ENCODE results near the gene ONECUT3. TPM values are rescaled to one million over a fixed set of nuclear protein-coding genes. Genes with fewer than 3 reads are reported as not detected.

Gene ONECUT3
- total and polyA plus RNA-seq, 9 of the 15 experiments (the other 6 are each of a cell fraction or from before 2014, with no cell fraction given) = not detected

MicroRNAs encoded within 50 kb of the gene (microRNA counts, 767-probe panel; counts per million panel counts)
- not detected for microRNA hsa-miR-1909-3p

Small RNA genes lying within 50 kb of the gene (microRNA-seq; reads per million reads assigned to microRNA genes)
- gene MIR1909 (ENCODE audit: borderline microRNAs expressed) = 0.36 reads per million

Small RNA genes lying within 50 kb of the gene (small RNA-seq; reads per million reads assigned to genes)
- gene RF00017 = not detected

Other genes starting within 250 kb of the ONECUT3 start
Only the 7 nearest of the 13 such genes appear.
- gene UQCR11, start 148.0 kb upstream of the ONECUT3 start, total RNA-seq (2014; rRNA removed) = 203 and 259 TPM in 2 replicates
- 62.7 and 65.9 TPM in 2 replicates for gene UQCR11, start 148.0 kb upstream of the ONECUT3 start, total RNA-seq (2014; rRNA removed; fragmentation: Illumina TruSeq; extraction: Trizol)
- 94.2 and 104 TPM in 2 replicates for gene UQCR11, start 148.0 kb upstream of the ONECUT3 start, total RNA-seq (2015; rRNA removed; fragmentation: Illumina TruSeq; extraction: Trizol)
- gene UQCR11, start 148.0 kb upstream of the ONECUT3 start, total RNA-seq (2021) = 355 and 411 TPM in 2 replicates
- gene UQCR11, start 148.0 kb upstream of the ONECUT3 start, polyA plus RNA-seq (2011; rRNA removed) = 390 and 494 TPM in 2 replicates
- 57.6 and 122 TPM in 2 replicates for gene UQCR11, start 148.0 kb upstream of the ONECUT3 start, polyA plus RNA-seq (2014; fragmentation: Illumina TruSeq; extraction: Trizol)
- gene UQCR11, start 148.0 kb upstream of the ONECUT3 start, polyA plus RNA-seq (2014; fragmentation: Nextera tagmentation; extraction: Ambion mirVana) = 100 to 1,000 TPM; 225 to 394 TPM
- gene UQCR11, start 148.0 kb upstream of the ONECUT3 start, polyA plus RNA-seq (2014; rRNA removed) = 329 and 366 TPM in 2 replicates
- 201 and 273 TPM in 2 replicates for gene TCF3, start 100.9 kb upstream of the ONECUT3 start, total RNA-seq (2014; rRNA removed)
- gene TCF3, start 100.9 kb upstream of the ONECUT3 start, total RNA-seq (2014; rRNA removed; fragmentation: Illumina TruSeq; extraction: Trizol) = 34.6 and 36.1 TPM in 2 replicates
- gene TCF3, start 100.9 kb upstream of the ONECUT3 start, total RNA-seq (2015; rRNA removed; fragmentation: Illumina TruSeq; extraction: Trizol) = 84.0 and 96.5 TPM in 2 replicates
- 229 and 259 TPM in 2 replicates for gene TCF3, start 100.9 kb upstream of the ONECUT3 start, total RNA-seq (2021)
- gene TCF3, start 100.9 kb upstream of the ONECUT3 start, polyA plus RNA-seq (2011; rRNA removed) = 61.7 and 62.0 TPM in 2 replicates
- 84.9 and 128 TPM in 2 replicates for gene TCF3, start 100.9 kb upstream of the ONECUT3 start, polyA plus RNA-seq (2014; fragmentation: Illumina TruSeq; extraction: Trizol)
- gene TCF3, start 100.9 kb upstream of the ONECUT3 start, polyA plus RNA-seq (2014; fragmentation: Nextera tagmentation; extraction: Ambion mirVana) = 1 to 10 TPM; 5.6 to 5.7 TPM
- gene TCF3, start 100.9 kb upstream of the ONECUT3 start, polyA plus RNA-seq (2014; rRNA removed) = 171 and 173 TPM in 2 replicates
- 3.2 and 5.0 TPM in 2 replicates for gene ATP8B3, start 58.8 kb downstream of the ONECUT3 start, total RNA-seq (2014; rRNA removed)
- gene ATP8B3, start 58.8 kb downstream of the ONECUT3 start, total RNA-seq (2014; rRNA removed; fragmentation: Illumina TruSeq; extraction: Trizol) = 3.2 and 3.6 TPM in 2 replicates
- gene ATP8B3, start 58.8 kb downstream of the ONECUT3 start, total RNA-seq (2015; rRNA removed; fragmentation: Illumina TruSeq; extraction: Trizol) = 3.8 and 4.3 TPM in 2 replicates
- gene ATP8B3, start 58.8 kb downstream of the ONECUT3 start, total RNA-seq (2021) = 12.3 and 13.2 TPM in 2 replicates
- 8.3 and 13.2 TPM in 2 replicates for gene ATP8B3, start 58.8 kb downstream of the ONECUT3 start, polyA plus RNA-seq (2011; rRNA removed)
- 6.0 and 6.4 TPM in 2 replicates for gene ATP8B3, start 58.8 kb downstream of the ONECUT3 start, polyA plus RNA-seq (2014; fragmentation: Illumina TruSeq; extraction: Trizol)
- 1 to 10 TPM; 1.2 to 2.2 TPM for gene ATP8B3, start 58.8 kb downstream of the ONECUT3 start, polyA plus RNA-seq (2014; fragmentation: Nextera tagmentation; extraction: Ambion mirVana)
- 10.1 and 11.9 TPM in 2 replicates for gene ATP8B3, start 58.8 kb downstream of the ONECUT3 start, polyA plus RNA-seq (2014; rRNA removed)
- gene REXO1, start 95.0 kb downstream of the ONECUT3 start, total RNA-seq (2014; rRNA removed) = 15.8 and 21.9 TPM in 2 replicates
- gene REXO1, start 95.0 kb downstream of the ONECUT3 start, total RNA-seq (2014; rRNA removed; fragmentation: Illumina TruSeq; extraction: Trizol) = 3.5 and 4.5 TPM in 2 replicates
- 15.8 and 20.8 TPM in 2 replicates for gene REXO1, start 95.0 kb downstream of the ONECUT3 start, total RNA-seq (2015; rRNA removed; fragmentation: Illumina TruSeq; extraction: Trizol)
- 52.4 and 63.3 TPM in 2 replicates for gene REXO1, start 95.0 kb downstream of the ONECUT3 start, total RNA-seq (2021)
- gene REXO1, start 95.0 kb downstream of the ONECUT3 start, polyA plus RNA-seq (2011; rRNA removed) = 14.6 and 21.5 TPM in 2 replicates
- gene REXO1, start 95.0 kb downstream of the ONECUT3 start, polyA plus RNA-seq (2014; fragmentation: Illumina TruSeq; extraction: Trizol) = 16.7 and 40.7 TPM in 2 replicates
- under 1 TPM; 0.04 to 0.29 TPM for gene REXO1, start 95.0 kb downstream of the ONECUT3 start, polyA plus RNA-seq (2014; fragmentation: Nextera tagmentation; extraction: Ambion mirVana)
- 31.0 and 50.1 TPM in 2 replicates for gene REXO1, start 95.0 kb downstream of the ONECUT3 start, polyA plus RNA-seq (2014; rRNA removed)
- gene KLF16, start 110.1 kb downstream of the ONECUT3 start, total RNA-seq (2014; rRNA removed) = 15.5 and 22.0 TPM in 2 replicates
- 3.4 and 3.8 TPM in 2 replicates for gene KLF16, start 110.1 kb downstream of the ONECUT3 start, total RNA-seq (2014; rRNA removed; fragmentation: Illumina TruSeq; extraction: Trizol)
- gene KLF16, start 110.1 kb downstream of the ONECUT3 start, total RNA-seq (2015; rRNA removed; fragmentation: Illumina TruSeq; extraction: Trizol) = 7.9 and 9.4 TPM in 2 replicates
- gene KLF16, start 110.1 kb downstream of the ONECUT3 start, total RNA-seq (2021) = 59.1 and 60.4 TPM in 2 replicates
- gene KLF16, start 110.1 kb downstream of the ONECUT3 start, polyA plus RNA-seq (2011; rRNA removed) = 3.7 and 4.8 TPM in 2 replicates
- gene KLF16, start 110.1 kb downstream of the ONECUT3 start, polyA plus RNA-seq (2014; fragmentation: Illumina TruSeq; extraction: Trizol) = 6.8 and 13.1 TPM in 2 replicates
- gene KLF16, start 110.1 kb downstream of the ONECUT3 start, polyA plus RNA-seq (2014; fragmentation: Nextera tagmentation; extraction: Ambion mirVana) = under 1 TPM; 0.04 to 0.10 TPM
- 15.4 and 27.5 TPM in 2 replicates for gene KLF16, start 110.1 kb downstream of the ONECUT3 start, polyA plus RNA-seq (2014; rRNA removed)
- 135 and 157 TPM in 2 replicates for gene ABHD17A, start 132.0 kb downstream of the ONECUT3 start, total RNA-seq (2014; rRNA removed)
- gene ABHD17A, start 132.0 kb downstream of the ONECUT3 start, total RNA-seq (2014; rRNA removed; fragmentation: Illumina TruSeq; extraction: Trizol) = 0.93 and 1.5 TPM in 2 replicates
- gene ABHD17A, start 132.0 kb downstream of the ONECUT3 start, total RNA-seq (2015; rRNA removed; fragmentation: Illumina TruSeq; extraction: Trizol) = 18.9 and 26.5 TPM in 2 replicates
- gene ABHD17A, start 132.0 kb downstream of the ONECUT3 start, total RNA-seq (2021) = 84.2 and 87.7 TPM in 2 replicates
- 24.6 and 45.3 TPM in 2 replicates for gene ABHD17A, start 132.0 kb downstream of the ONECUT3 start, polyA plus RNA-seq (2011; rRNA removed)
- gene ABHD17A, start 132.0 kb downstream of the ONECUT3 start, polyA plus RNA-seq (2014; fragmentation: Illumina TruSeq; extraction: Trizol) = 3.6 and 16.9 TPM in 2 replicates
- gene ABHD17A, start 132.0 kb downstream of the ONECUT3 start, polyA plus RNA-seq (2014; fragmentation: Nextera tagmentation; extraction: Ambion mirVana) = under 1 TPM in 1 of 2 experiments, not detected in 1; 0.04 TPM
- gene ABHD17A, start 132.0 kb downstream of the ONECUT3 start, polyA plus RNA-seq (2014; rRNA removed) = 95.1 and 99.0 TPM in 2 replicates
- gene ADAT3, start 151.9 kb downstream of the ONECUT3 start, total RNA-seq (2014; rRNA removed) = 7.8 and 10.4 TPM in 2 replicates
- not detected in 2 replicates for gene ADAT3, start 151.9 kb downstream of the ONECUT3 start, total RNA-seq (2014; rRNA removed; fragmentation: Illumina TruSeq; extraction: Trizol)
- gene ADAT3, start 151.9 kb downstream of the ONECUT3 start, total RNA-seq (2015; rRNA removed; fragmentation: Illumina TruSeq; extraction: Trizol) = 0.72 and 1.7 TPM in 2 replicates
- gene ADAT3, start 151.9 kb downstream of the ONECUT3 start, total RNA-seq (2021) = 15.1 and 15.6 TPM in 2 replicates
- 0.67 and 1.1 TPM in 2 replicates for gene ADAT3, start 151.9 kb downstream of the ONECUT3 start, polyA plus RNA-seq (2011; rRNA removed)
- gene ADAT3, start 151.9 kb downstream of the ONECUT3 start, polyA plus RNA-seq (2014; fragmentation: Illumina TruSeq; extraction: Trizol) = 0.68 TPM in 1 of 2 replicates, not detected in the other
- gene ADAT3, start 151.9 kb downstream of the ONECUT3 start, polyA plus RNA-seq (2014; fragmentation: Nextera tagmentation; extraction: Ambion mirVana) = not detected
- gene ADAT3, start 151.9 kb downstream of the ONECUT3 start, polyA plus RNA-seq (2014; rRNA removed) = 9.2 and 10.2 TPM in 2 replicates